Measurements from ENCODE around the gene GUCA1C. TPM values are rescaled to one million over a fixed set of nuclear protein-coding genes. Genes with fewer than 3 reads are reported as not detected.

Gene GUCA1C
- total RNA-seq, 1 experiment from 2014 or later: not detected

- Mint-ChIP-seq H3K36me3 (ENCODE audit: insufficient read depth, unreplicated experiment) (no peaks in the 10 kb centered on the region), H3K4me3 (ENCODE audit: unreplicated experiment) (no peak overlapping the region), H3K9me3 (ENCODE audit: unreplicated experiment) (no peaks in the 10 kb centered on the region), H3K27ac (ENCODE audit: low read depth, unreplicated experiment) (no peak overlapping the region), H3K4me1 (ENCODE audit: insufficient read depth, unreplicated experiment) (peaks cover 21% of the 10 kb centered on the region), H3K27me3 (ENCODE audit: insufficient read depth, unreplicated experiment) (no peaks in the 10 kb centered on the region)
- ChIA-PET POLR2A (interaction anchor here (0.7 to 0.9 kb wide), 2 partner anchors 253 to 325 kb away, joined by 3 to 4 read pairs; no protein-coding TSS in a partner anchor), CTCF (interaction anchor here (0.6 to 7.0 kb wide), 55 partner anchors 9 to 606 kb away, joined by 3 to 110 read pairs (median 4); partner anchors contain the start of genes CIP2A, DZIP3 and GUCA1C)
- no TSS peak for BruUV-seq (replicated peaks)
- peak; percentile 87 for DNase-seq (ENCODE audit: unreplicated experiment)
- intact Hi-C loops (cut with micrococcal nuclease): loop anchor here (1.0 to 5.0 kb wide), 3 partner anchors 167 to 426 kb away; no protein-coding TSS in a partner anchor
- TF ChIP-seq CTCF (IDR thresholded peaks at IDR 0.05; ENCODE audit: unreplicated experiment): peak; percentile 86
Observed at GRCh38 chr3:108914774-108915641, 38.7 kb downstream of the GUCA1C start.

GRCh38 chr3:108909799-108910198 lies 43.9 kb downstream of the GUCA1C start:
- Mint-ChIP-seq H3K36me3 (ENCODE audit: insufficient read depth, unreplicated experiment) (no peaks in the 10 kb centered on the region), H3K27ac (ENCODE audit: low read depth, unreplicated experiment) (no peak overlapping the region), H3K9me3 (ENCODE audit: unreplicated experiment) (no peaks in the 10 kb centered on the region), H3K4me3 (ENCODE audit: unreplicated experiment) (no peak overlapping the region), H3K27me3 (ENCODE audit: insufficient read depth, unreplicated experiment) (no peaks in the 10 kb centered on the region), H3K4me1 (ENCODE audit: insufficient read depth, unreplicated experiment) (peaks cover 2% of the 10 kb centered on the region)
- ChIA-PET POLR2A (no interaction called here), CTCF (interaction anchor here (0.6 to 1.0 kb wide), 2 partner anchors 8 to 113 kb away, joined by 3 read pairs; no protein-coding TSS in a partner anchor)
- intact Hi-C loops (cut with micrococcal nuclease): no loop called here
- no TSS peak for BruUV-seq (replicated peaks)
- TF ChIP-seq CTCF (IDR thresholded peaks at IDR 0.05; ENCODE audit: unreplicated experiment): no peak
- no peak for DNase-seq (ENCODE audit: unreplicated experiment)

GRCh38 chr3:108907194-108907593 lies 46.5 kb downstream of the GUCA1C start:
- H3K27ac Mint-ChIP-seq (ENCODE audit: low read depth, unreplicated experiment): no peak overlapping the region
- DNase-seq (ENCODE audit: unreplicated experiment): no peak
- H3K4me3 Mint-ChIP-seq (ENCODE audit: unreplicated experiment): no peak overlapping the region
- ChIA-PET POLR2A (no interaction called here), CTCF (interaction anchor here (0.6 to 3.4 kb wide), 5 partner anchors 8 to 493 kb away, joined by 3 to 23 read pairs (median 4); no protein-coding TSS in a partner anchor)
- no peaks in the 10 kb centered on the region for H3K27me3 Mint-ChIP-seq (ENCODE audit: insufficient read depth, unreplicated experiment)
- intact Hi-C loops (cut with micrococcal nuclease): no loop called here
- BruUV-seq (replicated peaks): no TSS peak
- no peaks in the 10 kb centered on the region for H3K36me3 Mint-ChIP-seq (ENCODE audit: insufficient read depth, unreplicated experiment)
- no peaks in the 10 kb centered on the region for H3K4me1 Mint-ChIP-seq (ENCODE audit: insufficient read depth, unreplicated experiment)
- no peak for TF ChIP-seq CTCF (IDR thresholded peaks at IDR 0.05; ENCODE audit: unreplicated experiment)
- H3K9me3 Mint-ChIP-seq (ENCODE audit: unreplicated experiment): no peaks in the 10 kb centered on the region

- no peak for DNase-seq (ENCODE audit: unreplicated experiment)
- no TSS peak for BruUV-seq (replicated peaks)
- intact Hi-C loops (cut with micrococcal nuclease): no loop called here
- Mint-ChIP-seq H3K27ac (ENCODE audit: low read depth, unreplicated experiment) (no peak overlapping the region), H3K4me3 (ENCODE audit: unreplicated experiment) (no peak overlapping the region), H3K27me3 (ENCODE audit: insufficient read depth, unreplicated experiment) (no peaks in the 10 kb centered on the region), H3K36me3 (ENCODE audit: insufficient read depth, unreplicated experiment) (no peaks in the 10 kb centered on the region), H3K4me1 (ENCODE audit: insufficient read depth, unreplicated experiment) (no peaks in the 10 kb centered on the region), H3K9me3 (ENCODE audit: unreplicated experiment) (no peaks in the 10 kb centered on the region)
- CTCF ChIA-PET: interaction anchor here (1.0 to 1.9 kb wide), 3 partner anchors 16 to 35 kb away, joined by 3 to 9 read pairs (median 3); no protein-coding TSS in a partner anchor
- POLR2A ChIA-PET: no interaction called here
- TF ChIP-seq CTCF (IDR thresholded peaks at IDR 0.05; ENCODE audit: unreplicated experiment): no peak
Observed at GRCh38 chr3:108899530-108899929, 54.1 kb downstream of the GUCA1C start.
